ENCODE data around the gene TACC3. TPM values are rescaled to one million over a fixed set of nuclear protein-coding genes. Genes with fewer than 3 reads are reported as not detected.

Gene TACC3
- total and polyA plus RNA-seq, 2 donors (not counting 1 experiment from before 2014, with no cell fraction given): 7.3 to 10.2 TPM

DNA sequence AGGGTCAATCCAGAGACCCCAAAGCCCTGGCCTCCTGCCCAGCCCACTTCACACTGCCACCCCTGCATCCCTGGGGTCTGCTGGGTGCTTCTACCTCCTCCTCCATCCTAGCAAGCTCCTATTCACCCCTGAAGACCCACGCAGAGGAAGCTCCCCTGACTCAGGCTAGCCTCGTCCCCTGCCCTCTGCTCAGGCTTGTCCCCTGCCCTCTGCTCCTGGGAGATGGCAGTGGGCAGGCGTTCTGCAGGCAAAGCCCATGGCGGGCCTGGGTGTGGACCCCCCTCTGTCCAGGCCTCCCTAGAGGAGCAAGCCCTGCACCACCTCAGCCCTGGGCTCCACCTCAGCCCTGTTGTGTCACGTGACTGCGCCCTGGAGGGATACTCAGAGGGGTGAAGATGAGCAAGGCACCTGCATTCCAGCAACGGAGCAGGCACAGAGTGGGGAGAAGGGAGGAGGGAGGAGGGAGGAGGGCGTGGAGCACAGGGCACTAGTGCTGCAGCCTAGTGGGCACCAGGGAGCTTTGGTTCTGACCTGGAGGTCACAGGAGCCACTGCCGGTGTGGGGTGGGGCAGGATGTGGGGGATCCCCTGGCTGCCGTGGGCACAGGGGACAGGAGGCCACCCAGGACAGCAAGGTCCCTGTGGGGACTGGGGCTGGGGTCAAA lies 44.2 kb downstream of the TACC3 start:
- Histone ChIP-seq H3K4me2 (ENCODE audit: extremely low read depth, insufficient read depth, low read length) (no peak overlapping the region), H3K4me3 (replicated peaks in 1 of 4; ENCODE audit: control extremely low read depth in 1 of 4, insufficient read depth in 1 of 4, low read depth in 3 of 4, low read length in 4 of 4) (no peak overlapping the region), H3K9me3 (ENCODE audit: control insufficient read depth, insufficient read depth, low read depth, low read length) (no peaks in the 10 kb centered on the region), H4K20me1 (ENCODE audit: control insufficient read depth, extremely low read depth, insufficient read depth, low read length) (no peaks in the 10 kb centered on the region), H3K27ac (ENCODE audit: insufficient read depth, low read length) (no peak overlapping the region), H3K27me3 (ENCODE audit: control insufficient read depth, insufficient read depth, low read length) (no peaks in the 10 kb centered on the region), H2AFZ (ENCODE audit: low read length) (no peak overlapping the region), H3K36me3 (ENCODE audit: control insufficient read depth, insufficient read depth, low read length) (no peaks in the 10 kb centered on the region), H3K4me1 (ENCODE audit: control insufficient read depth, extremely low read depth, insufficient read depth, low read length) (no peaks in the 10 kb centered on the region), H3K79me2 (ENCODE audit: control insufficient read depth, insufficient read depth, low read length) (no peaks in the 10 kb centered on the region), H3K9ac (ENCODE audit: insufficient read depth, low read length) (no peak overlapping the region)
- TF ChIP-seq, protein P1, sequence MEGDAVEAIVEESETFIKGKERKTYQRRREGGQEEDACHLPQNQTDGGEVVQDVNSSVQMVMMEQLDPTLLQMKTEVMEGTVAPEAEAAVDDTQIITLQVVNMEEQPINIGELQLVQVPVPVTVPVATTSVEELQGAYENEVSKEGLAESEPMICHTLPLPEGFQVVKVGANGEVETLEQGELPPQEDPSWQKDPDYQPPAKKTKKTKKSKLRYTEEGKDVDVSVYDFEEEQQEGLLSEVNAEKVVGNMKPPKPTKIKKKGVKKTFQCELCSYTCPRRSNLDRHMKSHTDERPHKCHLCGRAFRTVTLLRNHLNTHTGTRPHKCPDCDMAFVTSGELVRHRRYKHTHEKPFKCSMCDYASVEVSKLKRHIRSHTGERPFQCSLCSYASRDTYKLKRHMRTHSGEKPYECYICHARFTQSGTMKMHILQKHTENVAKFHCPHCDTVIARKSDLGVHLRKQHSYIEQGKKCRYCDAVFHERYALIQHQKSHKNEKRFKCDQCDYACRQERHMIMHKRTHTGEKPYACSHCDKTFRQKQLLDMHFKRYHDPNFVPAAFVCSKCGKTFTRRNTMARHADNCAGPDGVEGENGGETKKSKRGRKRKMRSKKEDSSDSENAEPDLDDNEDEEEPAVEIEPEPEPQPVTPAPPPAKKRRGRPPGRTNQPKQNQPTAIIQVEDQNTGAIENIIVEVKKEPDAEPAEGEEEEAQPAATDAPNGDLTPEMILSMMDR (conservative IDR thresholded peaks at IDR 0.05 in 1 of 2, IDR thresholded peaks at IDR 0.05 in 1 of 2; ENCODE audit: low read depth in 1 of 2, low read length in 2 of 2): no peak
- no peak for TF ChIP-seq EZH2 (IDR thresholded peaks at IDR 0.05; ENCODE audit: low read length, missing control alignments)
- no peak for DNase-seq (ENCODE audit: low read depth in 2 of 2)

DNA sequence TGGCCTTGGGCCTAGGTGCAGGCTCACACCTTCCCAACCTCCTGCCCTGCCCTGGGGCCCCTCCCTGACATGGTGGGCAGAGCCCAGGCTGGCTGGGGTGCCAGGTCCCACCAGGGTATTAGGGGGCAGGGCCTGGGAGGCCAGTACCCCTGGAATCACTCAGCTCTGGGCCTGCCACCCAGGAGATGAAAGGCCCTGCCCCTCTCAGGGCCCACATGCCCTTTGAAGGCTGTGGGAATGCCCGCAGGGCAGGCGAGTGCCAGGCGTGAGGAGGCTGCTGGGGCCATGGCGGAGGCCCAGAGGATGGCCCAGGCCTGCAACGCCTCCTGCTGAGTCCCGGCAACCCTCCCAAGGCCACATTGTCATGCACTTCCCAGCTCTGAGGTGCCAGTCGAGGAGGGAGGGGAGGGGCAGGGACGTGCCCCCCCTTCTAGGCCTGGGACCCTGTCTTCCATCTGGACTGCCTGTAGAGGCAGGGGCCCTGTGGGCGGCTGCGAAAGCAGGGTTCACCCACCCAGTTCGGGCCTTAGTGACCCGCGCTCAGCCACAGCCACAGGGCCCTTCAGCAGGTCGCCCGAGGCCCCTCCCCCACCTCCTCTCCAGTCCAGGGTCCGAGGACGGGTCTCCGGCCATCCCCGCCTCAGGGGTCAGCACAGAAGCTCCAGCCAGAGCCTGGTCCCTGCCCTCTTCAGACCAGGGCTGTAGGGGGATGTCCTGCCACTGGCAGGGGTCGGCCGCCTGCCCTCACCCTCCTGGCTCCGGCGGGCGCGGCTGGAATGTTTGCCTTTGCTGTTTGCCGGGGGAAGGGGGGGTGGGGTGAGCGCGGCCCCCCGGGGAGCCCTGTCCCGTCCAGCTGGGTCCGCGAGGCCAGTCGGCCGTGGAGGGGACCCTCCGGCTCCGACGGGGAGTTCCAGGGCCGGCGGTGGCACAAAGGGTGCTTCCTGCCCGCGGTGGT lies 45.1 kb downstream of the TACC3 start:
- TF ChIP-seq, protein P1 (conservative IDR thresholded peaks at IDR 0.05 in 1 of 2, IDR thresholded peaks at IDR 0.05 in 1 of 2; ENCODE audit: low read depth in 1 of 2, low read length in 2 of 2): no peak
- no peak for TF ChIP-seq EZH2 (IDR thresholded peaks at IDR 0.05; ENCODE audit: low read length, missing control alignments)
- Histone ChIP-seq H3K4me1 (ENCODE audit: control insufficient read depth, extremely low read depth, insufficient read depth, low read length) (no peaks in the 10 kb centered on the region), H3K27ac (ENCODE audit: insufficient read depth, low read length) (no peak overlapping the region), H3K27me3 (ENCODE audit: control insufficient read depth, insufficient read depth, low read length) (no peaks in the 10 kb centered on the region), H3K79me2 (ENCODE audit: control insufficient read depth, insufficient read depth, low read length) (no peaks in the 10 kb centered on the region), H3K9ac (ENCODE audit: insufficient read depth, low read length) (no peak overlapping the region), H3K36me3 (ENCODE audit: control insufficient read depth, insufficient read depth, low read length) (no peaks in the 10 kb centered on the region), H3K4me2 (ENCODE audit: extremely low read depth, insufficient read depth, low read length) (no peak overlapping the region), H3K4me3 (replicated peaks in 1 of 4; ENCODE audit: control extremely low read depth in 1 of 4, insufficient read depth in 1 of 4, low read depth in 3 of 4, low read length in 4 of 4) (peak overlapping the region in 1 of 4 experiments; percentile 47), H3K9me3 (ENCODE audit: control insufficient read depth, insufficient read depth, low read depth, low read length) (no peaks in the 10 kb centered on the region), H2AFZ (ENCODE audit: low read length) (no peak overlapping the region), H4K20me1 (ENCODE audit: control insufficient read depth, extremely low read depth, insufficient read depth, low read length) (no peaks in the 10 kb centered on the region)
- DNase-seq (ENCODE audit: low read depth in 2 of 2): no peak

DNA sequence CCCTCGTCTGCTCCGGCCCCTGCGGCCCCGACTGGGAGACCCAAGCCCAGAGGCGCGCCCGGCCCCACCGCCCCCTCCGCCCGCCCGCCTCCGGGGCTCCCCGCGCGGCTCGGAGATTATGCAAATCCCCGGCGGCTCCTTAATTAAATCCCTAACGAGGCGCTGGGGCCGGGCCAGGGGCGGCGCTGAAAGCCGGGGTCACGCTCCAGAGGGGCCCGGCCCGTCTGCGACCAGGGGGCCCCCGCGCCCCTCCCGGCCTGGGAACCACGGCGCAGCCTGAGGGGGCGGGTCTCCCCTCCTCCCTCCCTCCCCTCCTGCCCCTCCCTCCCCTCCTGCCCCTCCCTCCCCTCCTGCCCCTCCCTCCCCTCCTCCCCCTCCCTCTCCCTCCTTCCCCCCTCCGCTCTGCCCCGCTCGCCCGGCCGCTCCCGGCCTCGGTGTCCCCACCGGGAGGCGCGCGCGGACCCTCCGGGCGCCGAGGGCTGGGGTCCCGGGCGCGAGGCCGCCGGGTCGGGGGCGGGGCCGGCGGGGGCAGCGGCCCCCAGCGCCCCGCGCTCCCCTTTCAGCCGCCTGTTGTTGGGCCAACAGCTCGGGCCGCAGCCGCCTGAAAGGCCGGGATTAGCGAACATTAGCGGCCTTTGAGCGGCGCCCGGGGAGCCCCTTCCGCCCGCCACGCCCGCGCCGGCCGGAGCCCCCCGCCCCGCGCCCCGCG lies 45.9 kb downstream of the TACC3 start:
- H3K36me3 ChIP-seq (ENCODE audit: control insufficient read depth, insufficient read depth, low read length): no peaks in the 10 kb centered on the region
- no peaks in the 10 kb centered on the region for H4K20me1 ChIP-seq (ENCODE audit: control insufficient read depth, extremely low read depth, insufficient read depth, low read length)
- H3K4me1 ChIP-seq (ENCODE audit: control insufficient read depth, extremely low read depth, insufficient read depth, low read length): no peaks in the 10 kb centered on the region
- no peaks in the 10 kb centered on the region for H3K79me2 ChIP-seq (ENCODE audit: control insufficient read depth, insufficient read depth, low read length)
- no peak overlapping the region for H3K4me2 ChIP-seq (ENCODE audit: extremely low read depth, insufficient read depth, low read length)
- H3K27ac ChIP-seq (ENCODE audit: insufficient read depth, low read length): no peak overlapping the region
- TF ChIP-seq, protein P1 (conservative IDR thresholded peaks at IDR 0.05 in 1 of 2, IDR thresholded peaks at IDR 0.05 in 1 of 2; ENCODE audit: low read depth in 1 of 2, low read length in 2 of 2): no peak
- TF ChIP-seq EZH2 (IDR thresholded peaks at IDR 0.05; ENCODE audit: low read length, missing control alignments): no peak
- H3K27me3 ChIP-seq (ENCODE audit: control insufficient read depth, insufficient read depth, low read length): no peaks in the 10 kb centered on the region
- no peak overlapping the region for H2AFZ ChIP-seq (ENCODE audit: low read length)
- no peak overlapping the region for H3K9ac ChIP-seq (ENCODE audit: insufficient read depth, low read length)
- peak overlapping the region in 1 of 4 experiments; percentile 48 for H3K4me3 ChIP-seq (replicated peaks in 1 of 4; ENCODE audit: control extremely low read depth in 1 of 4, insufficient read depth in 1 of 4, low read depth in 3 of 4, low read length in 4 of 4)
- H3K9me3 ChIP-seq (ENCODE audit: control insufficient read depth, insufficient read depth, low read depth, low read length): no peaks in the 10 kb centered on the region
- peak in 1 of 2 donors; percentile 27 for DNase-seq (ENCODE audit: low read depth in 2 of 2)

All from fibroblast of lung (primary cell).